ENCODE results near the gene ATP2A1.

ATP2A1 gene

DNA sequence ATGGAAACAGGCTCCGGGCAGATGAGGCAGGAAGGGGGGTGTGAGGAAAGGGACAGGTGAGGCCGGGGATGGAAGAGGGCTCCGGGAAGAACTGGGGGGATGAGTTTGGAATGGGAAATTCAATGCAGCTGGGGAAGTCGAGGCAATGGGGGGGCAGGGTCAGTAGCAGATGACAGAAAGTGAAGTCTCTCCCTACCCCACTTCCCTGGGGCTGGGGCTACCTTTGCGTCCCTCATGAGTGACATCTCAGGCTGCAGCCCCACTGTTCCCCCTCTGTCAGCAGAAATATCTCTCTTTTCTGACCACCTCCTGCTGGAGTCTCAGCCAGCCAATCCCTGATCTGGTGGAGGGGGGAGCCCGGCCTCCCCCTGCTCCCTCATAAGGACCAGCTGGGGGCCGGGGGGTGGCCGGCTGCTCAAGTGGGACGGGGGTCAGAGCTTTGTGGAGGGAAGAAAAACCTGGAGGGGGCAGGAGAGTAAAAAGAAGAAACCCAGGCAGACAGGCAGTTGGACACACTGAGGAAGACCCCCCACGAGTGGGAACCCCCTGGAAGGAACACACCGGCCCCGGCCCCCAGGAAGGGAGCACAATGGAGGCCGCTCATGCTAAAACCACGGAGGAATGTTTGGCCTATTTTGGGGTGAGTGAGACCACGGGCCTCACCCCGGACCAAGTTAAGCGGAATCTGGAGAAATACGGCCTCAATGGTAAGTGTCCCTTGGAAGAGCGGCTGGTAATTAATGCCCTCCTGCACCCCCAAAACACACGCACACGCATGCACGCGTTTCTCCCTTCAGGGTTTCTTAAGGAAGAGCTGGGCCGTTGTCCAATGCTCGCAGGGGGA is at the start of gene ATP2A1:
Gene ATP2A1 (plus strand): TSS at position 406 of the 844 bp plus-strand sequence. CDS start 184 bp downstream, at position 590.
- TF ChIP-seq CREB1 (IDR thresholded peaks at IDR 0.05; ENCODE audit: low read depth) (no peak), ZBTB7A (IDR thresholded peaks at IDR 0.05; ENCODE audit: low read depth) (no peak), CEBPB (IDR thresholded peaks at IDR 0.05) (no peak), YY1 (IDR thresholded peaks at IDR 0.05; ENCODE audit: low read depth) (no peak), TAF1 (IDR thresholded peaks at IDR 0.05; ENCODE audit: low read depth) (no peak), RAD21 (IDR thresholded peaks at IDR 0.05; ENCODE audit: low read depth) (no peak), NFIC (IDR thresholded peaks at IDR 0.05) (no peak), TEAD4 (IDR thresholded peaks at IDR 0.05) (no peak), EGR1 (IDR thresholded peaks at IDR 0.05) (no peak), FOXM1 (IDR thresholded peaks at IDR 0.05; ENCODE audit: borderline replicate concordance, low read depth) (no peak), EP300 (IDR thresholded peaks at IDR 0.05; ENCODE audit: borderline replicate concordance) (no peak), TCF12 (IDR thresholded peaks at IDR 0.05; ENCODE audit: low read depth) (no peak)
- TF ChIP-seq, protein P1, sequence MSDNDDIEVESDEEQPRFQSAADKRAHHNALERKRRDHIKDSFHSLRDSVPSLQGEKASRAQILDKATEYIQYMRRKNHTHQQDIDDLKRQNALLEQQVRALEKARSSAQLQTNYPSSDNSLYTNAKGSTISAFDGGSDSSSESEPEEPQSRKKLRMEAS (IDR thresholded peaks at IDR 0.05): no peak
- TF ChIP-seq, protein P2, sequence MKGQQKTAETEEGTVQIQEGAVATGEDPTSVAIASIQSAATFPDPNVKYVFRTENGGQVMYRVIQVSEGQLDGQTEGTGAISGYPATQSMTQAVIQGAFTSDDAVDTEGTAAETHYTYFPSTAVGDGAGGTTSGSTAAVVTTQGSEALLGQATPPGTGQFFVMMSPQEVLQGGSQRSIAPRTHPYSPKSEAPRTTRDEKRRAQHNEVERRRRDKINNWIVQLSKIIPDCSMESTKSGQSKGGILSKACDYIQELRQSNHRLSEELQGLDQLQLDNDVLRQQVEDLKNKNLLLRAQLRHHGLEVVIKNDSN (IDR thresholded peaks at IDR 0.05): no peak
- TF ChIP-seq, protein P3, sequence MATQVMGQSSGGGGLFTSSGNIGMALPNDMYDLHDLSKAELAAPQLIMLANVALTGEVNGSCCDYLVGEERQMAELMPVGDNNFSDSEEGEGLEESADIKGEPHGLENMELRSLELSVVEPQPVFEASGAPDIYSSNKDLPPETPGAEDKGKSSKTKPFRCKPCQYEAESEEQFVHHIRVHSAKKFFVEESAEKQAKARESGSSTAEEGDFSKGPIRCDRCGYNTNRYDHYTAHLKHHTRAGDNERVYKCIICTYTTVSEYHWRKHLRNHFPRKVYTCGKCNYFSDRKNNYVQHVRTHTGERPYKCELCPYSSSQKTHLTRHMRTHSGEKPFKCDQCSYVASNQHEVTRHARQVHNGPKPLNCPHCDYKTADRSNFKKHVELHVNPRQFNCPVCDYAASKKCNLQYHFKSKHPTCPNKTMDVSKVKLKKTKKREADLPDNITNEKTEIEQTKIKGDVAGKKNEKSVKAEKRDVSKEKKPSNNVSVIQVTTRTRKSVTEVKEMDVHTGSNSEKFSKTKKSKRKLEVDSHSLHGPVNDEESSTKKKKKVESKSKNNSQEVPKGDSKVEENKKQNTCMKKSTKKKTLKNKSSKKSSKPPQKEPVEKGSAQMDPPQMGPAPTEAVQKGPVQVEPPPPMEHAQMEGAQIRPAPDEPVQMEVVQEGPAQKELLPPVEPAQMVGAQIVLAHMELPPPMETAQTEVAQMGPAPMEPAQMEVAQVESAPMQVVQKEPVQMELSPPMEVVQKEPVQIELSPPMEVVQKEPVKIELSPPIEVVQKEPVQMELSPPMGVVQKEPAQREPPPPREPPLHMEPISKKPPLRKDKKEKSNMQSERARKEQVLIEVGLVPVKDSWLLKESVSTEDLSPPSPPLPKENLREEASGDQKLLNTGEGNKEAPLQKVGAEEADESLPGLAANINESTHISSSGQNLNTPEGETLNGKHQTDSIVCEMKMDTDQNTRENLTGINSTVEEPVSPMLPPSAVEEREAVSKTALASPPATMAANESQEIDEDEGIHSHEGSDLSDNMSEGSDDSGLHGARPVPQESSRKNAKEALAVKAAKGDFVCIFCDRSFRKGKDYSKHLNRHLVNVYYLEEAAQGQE (IDR thresholded peaks at IDR 0.05; ENCODE audit: low read depth): no peak

DNA sequence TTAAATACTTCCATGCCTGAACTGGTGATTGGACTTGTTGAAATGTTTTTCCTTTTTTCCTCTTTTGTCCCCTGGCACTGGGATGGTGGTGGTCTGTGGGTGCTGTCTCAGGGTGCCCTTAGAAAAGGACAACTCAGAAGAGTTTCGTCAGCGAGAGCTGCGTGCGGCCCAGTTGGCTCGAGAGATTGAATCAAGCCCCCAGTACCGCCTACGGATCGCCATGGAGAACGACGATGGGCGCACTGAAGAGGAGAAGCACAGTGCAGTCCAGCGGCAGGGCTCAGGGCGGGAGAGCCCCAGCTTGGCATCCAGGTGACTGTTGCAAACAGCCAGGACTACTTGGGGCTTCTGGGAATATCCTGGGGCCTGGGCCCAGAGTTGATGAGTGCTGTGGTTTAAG is 48.5 kb upstream of the ATP2A1 start:
- TF ChIP-seq, protein P2 (IDR thresholded peaks at IDR 0.05): no peak
- no peak for TF ChIP-seq CREB1 (IDR thresholded peaks at IDR 0.05; ENCODE audit: low read depth)

- TF ChIP-seq RAD21 (IDR thresholded peaks at IDR 0.05; ENCODE audit: low read depth) (no peak), NFIC (IDR thresholded peaks at IDR 0.05) (no peak)
These were observed 47.8 kb upstream of the ATP2A1 start for GRCh38 chr16:28830531-28830930.

DNA sequence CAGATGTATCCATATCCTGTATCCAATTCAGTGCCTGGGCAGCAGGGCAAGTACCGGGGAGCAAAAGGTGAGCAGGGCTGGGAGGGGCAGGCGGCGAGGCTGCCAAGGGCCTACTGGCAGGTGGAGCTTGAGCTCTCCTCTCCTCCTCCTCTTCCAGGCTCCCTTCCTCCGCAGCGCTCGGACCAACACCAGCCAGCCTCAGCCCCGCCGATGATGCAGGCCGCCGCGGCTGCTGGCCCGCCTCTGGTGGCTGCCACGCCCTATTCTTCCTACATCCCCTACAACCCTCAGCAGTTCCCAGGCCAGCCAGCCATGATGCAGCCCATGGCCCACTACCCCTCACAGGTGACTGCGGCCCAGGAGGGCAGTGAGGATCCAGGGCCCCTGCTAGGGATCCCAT is 43.9 kb upstream of the ATP2A1 start:
- TF ChIP-seq RAD21 (IDR thresholded peaks at IDR 0.05; ENCODE audit: low read depth): no peak
- TF ChIP-seq, protein P2 (IDR thresholded peaks at IDR 0.05): no peak
- TF ChIP-seq FOXM1 (IDR thresholded peaks at IDR 0.05; ENCODE audit: borderline replicate concordance, low read depth): no peak
- TF ChIP-seq CEBPB (IDR thresholded peaks at IDR 0.05): no peak
- TF ChIP-seq CREB1 (IDR thresholded peaks at IDR 0.05; ENCODE audit: low read depth): no peak
- TF ChIP-seq EGR1 (IDR thresholded peaks at IDR 0.05): no peak
- no peak for TF ChIP-seq EP300 (IDR thresholded peaks at IDR 0.05; ENCODE audit: borderline replicate concordance)
- TF ChIP-seq, protein P1 (IDR thresholded peaks at IDR 0.05): no peak
- no peak for TF ChIP-seq TCF12 (IDR thresholded peaks at IDR 0.05; ENCODE audit: low read depth)

DNA sequence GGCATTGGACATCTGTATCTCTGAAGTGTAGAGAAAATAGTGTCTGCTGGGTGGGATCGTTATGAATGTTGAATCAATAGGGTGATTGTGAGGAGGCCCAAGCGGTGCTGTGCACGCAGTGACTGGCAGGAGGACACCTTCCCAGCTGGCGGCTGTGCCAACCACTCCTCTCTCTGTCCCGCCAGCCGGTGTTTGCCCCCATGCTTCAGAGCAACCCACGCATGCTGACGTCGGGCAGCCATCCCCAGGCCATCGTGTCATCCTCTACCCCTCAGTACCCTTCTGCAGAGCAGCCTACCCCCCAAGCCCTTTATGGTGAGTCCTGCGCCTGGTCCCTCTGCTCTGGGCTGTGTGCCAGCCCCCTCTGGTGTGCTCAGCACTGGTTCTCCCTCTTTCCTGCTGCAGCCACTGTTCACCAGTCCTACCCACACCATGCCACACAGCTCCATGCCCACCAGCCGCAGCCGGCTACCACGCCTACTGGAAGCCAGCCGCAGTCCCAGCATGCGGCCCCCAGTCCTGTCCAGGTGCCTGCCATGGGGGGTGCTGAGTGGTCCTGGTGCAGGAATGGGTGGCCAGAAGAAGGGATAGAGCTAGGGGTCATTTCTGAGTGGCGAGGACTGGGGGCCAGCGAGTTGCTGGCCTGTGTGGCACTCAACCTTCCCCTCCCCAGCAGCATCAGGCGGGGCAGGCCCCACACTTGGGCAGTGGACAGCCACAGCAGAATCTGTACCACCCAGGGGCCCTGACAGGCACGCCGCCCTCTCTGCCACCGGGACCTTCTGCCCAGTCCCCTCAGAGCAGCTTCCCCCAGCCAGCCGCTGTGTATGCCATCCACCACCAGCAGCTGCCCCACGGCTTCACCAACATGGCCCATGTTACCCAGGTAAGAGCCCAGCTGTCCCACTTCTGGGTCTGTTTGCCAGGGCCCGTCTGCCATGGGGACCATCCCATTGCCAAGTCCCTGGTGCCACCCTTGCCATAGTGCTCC is 43.1 kb upstream of the ATP2A1 start:
- TF ChIP-seq ZBTB7A (IDR thresholded peaks at IDR 0.05; ENCODE audit: low read depth) (no peak), YY1 (IDR thresholded peaks at IDR 0.05; ENCODE audit: low read depth) (no peak), TEAD4 (IDR thresholded peaks at IDR 0.05) (no peak), EP300 (IDR thresholded peaks at IDR 0.05; ENCODE audit: borderline replicate concordance) (no peak), TAF1 (IDR thresholded peaks at IDR 0.05; ENCODE audit: low read depth) (no peak), NFIC (IDR thresholded peaks at IDR 0.05) (no peak), CREB1 (IDR thresholded peaks at IDR 0.05; ENCODE audit: low read depth) (no peak), FOXM1 (IDR thresholded peaks at IDR 0.05; ENCODE audit: borderline replicate concordance, low read depth) (no peak), TCF12 (IDR thresholded peaks at IDR 0.05; ENCODE audit: low read depth) (no peak), RAD21 (IDR thresholded peaks at IDR 0.05; ENCODE audit: low read depth) (no peak), CEBPB (IDR thresholded peaks at IDR 0.05) (no peak), EGR1 (IDR thresholded peaks at IDR 0.05) (no peak)
- TF ChIP-seq, protein P2 (IDR thresholded peaks at IDR 0.05): no peak
- TF ChIP-seq, protein P1 (IDR thresholded peaks at IDR 0.05): no peak
- TF ChIP-seq, protein P3 (IDR thresholded peaks at IDR 0.05; ENCODE audit: low read depth): no peak
